ENCODE data around the gene ZNF556. TPM values are rescaled to one million over a fixed set of nuclear protein-coding genes. Genes with fewer than 3 reads are reported as not detected.

Gene ZNF556
- total RNA-seq, 1 experiment from 2014 or later = not detected

GRCh38 chr19:2840794-2841791, 26.0 kb upstream of the ZNF556 start, which contains the start of gene ZNF555:
ZNF555 (plus strand) TSS chr19:2841475; CDS start chr19:2841573, 98 bp downstream.
- H3K27me3 ChIP-seq (ENCODE audit: insufficient read depth, low read length) = no peaks in the 10 kb centered on the region
- peak within 1 kb of the TSS; percentile 53 to 64 for H3K4me3 ChIP-seq (replicated peaks in 1 of 2; ENCODE audit: low read depth in 1 of 2, low read length in 2 of 2)
- intact Hi-C loops (cut with micrococcal nuclease) = loop anchor here (10.0 kb wide), 1 partner anchor 94 kb away; no protein-coding TSS in a partner anchor
- no peaks in the 10 kb centered on the region for H3K9me2 ChIP-seq (ENCODE audit: insufficient read depth)
- H3K36me3 ChIP-seq (ENCODE audit: control insufficient read depth in 1 of 2, insufficient read depth in 2 of 2, low read length in 2 of 2) = no peaks in the 10 kb centered on the region
- ATAC-seq (peak; percentile 99), DNase-seq (ENCODE audit: low read depth, low spot score) (peak; percentile 98)
- TF ChIP-seq YY1 (IDR thresholded peaks at IDR 0.05; ENCODE audit: extremely low read depth, insufficient replicate concordance, low read depth, low read length) = no peak
- peak in 2 of 3 experiments; percentile 33 to 56; a peak in 3 of 6 replicates for TF ChIP-seq CTCF (IDR thresholded peaks at IDR 0.05 in 2 of 3, conservative IDR thresholded peaks at IDR 0.05 in 1 of 3; ENCODE audit: borderline replicate concordance in 1 of 3, insufficient read depth in 1 of 3, low read depth in 2 of 3, low read length in 2 of 3)
- TF ChIP-seq CBX3 (IDR thresholded peaks at IDR 0.05; ENCODE audit: low read depth) = peak; percentile 71; the same call in 1 of the 2 replicates
- no peak for TF ChIP-seq ELF1 (IDR thresholded peaks at IDR 0.05; ENCODE audit: borderline replicate concordance, low read depth)
- peak; percentile 98 for TF ChIP-seq SP1 (IDR thresholded peaks at IDR 0.05; ENCODE audit: low read depth)
- TF ChIP-seq SIN3A (IDR thresholded peaks at IDR 0.05; ENCODE audit: low read depth) = no peak
- peak; percentile 66 for TF ChIP-seq POLR2AphosphoS5 (IDR thresholded peaks at IDR 0.05; ENCODE audit: low read depth, low read length)
- TF ChIP-seq MAX (IDR thresholded peaks at IDR 0.05) = peak; percentile 43; the same call in 1 of the 2 replicates
- TF ChIP-seq JUND (IDR thresholded peaks at IDR 0.05) = no peak
- no peak for TF ChIP-seq ZFX (IDR thresholded peaks at IDR 0.05)
- H3K79me2 ChIP-seq (ENCODE audit: insufficient read depth, low read length) = no peaks in the 10 kb centered on the region; the same call in 1 of the 2 replicates
- H4K20me1 ChIP-seq (ENCODE audit: insufficient read depth) = no peaks in the 10 kb centered on the region
- POLR2A ChIA-PET = interaction anchor here (0.5 kb wide), 1 partner anchor 193 kb away, joined by 3 read pairs; no protein-coding TSS in a partner anchor
- RAD21 ChIA-PET (ENCODE audit: low non-redundant PET in 1 of 2, low total read pairs in 2 of 2, uncharacterized antibody in 2 of 2, unreplicated experiment in 2 of 2) = no interaction called here
- CTCF ChIA-PET = interaction anchor here (0.7 to 1.7 kb wide), 4 partner anchors 10 to 109 kb away, joined by 3 to 5 read pairs (median 4); no protein-coding TSS in a partner anchor
- H3K9ac ChIP-seq (ENCODE audit: low read length) = peak within 1 kb of the TSS; percentile 56
- no TSS peak for BruUV-seq (replicated peaks)
- H2AFZ ChIP-seq (ENCODE audit: low read depth, low read length, poor library complexity, severe bottlenecking) = no peak within 1 kb of the TSS
- H3K4me1 ChIP-seq (ENCODE audit: control insufficient read depth in 1 of 2, insufficient read depth in 2 of 2, low read length in 2 of 2) = peaks cover 0 to 12% of the 10 kb centered on the region in 2 experiments; a peak in 2 of 4 replicates
- H3K9me3 ChIP-seq (ENCODE audit: control insufficient read depth in 1 of 2, insufficient read depth in 1 of 2, low read depth in 1 of 2, low read length in 2 of 2) = peaks cover 1 to 7% of the 10 kb centered on the region in 2 experiments; a peak in 2 of 4 replicates
- H3K4me2 ChIP-seq (ENCODE audit: low read length) = peak within 1 kb of the TSS; percentile 87
- H3K27ac ChIP-seq (ENCODE audit: low read depth, low read length) = peak within 1 kb of the TSS; percentile 67; the same call in 1 of the 2 replicates

Measured in HCT116 (cell line).